Activated CD4-positive, alpha-beta memory T cell treated with anti-CD3 and anti-CD28 coated beads, Interleukin-2, amount 10 ng/mL, durations not matched to agents 7 days and 5 days (primary cell): ENCODE results near the gene EYA2. TPM values are rescaled to one million over a fixed set of nuclear protein-coding genes. Genes with fewer than 3 reads are reported as not detected.
"Not testable (repeated sequence)": the region's sequence is repeated elsewhere in the genome, so short reads cannot be mapped to it uniquely, and the experiment has no call there.

ENCODE experiments used
- CTCF ChIA-PET: fragments of 350-600 bp; sonication (Branson Sonifier 250); formaldehyde crosslinking; loops from one replicate; lab custom pipeline; 2021; ENCODE audit warnings: antibody characterized with exemption, inconsistent platforms; lab: Charles Lee
- POLR2A ChIA-PET: fragments of 350-600 bp; sonication (Branson Sonifier 250); formaldehyde crosslinking; loops from one replicate; lab custom pipeline; 2021; ENCODE audit warnings: antibody characterized with exemption; lab: Charles Lee
- DNase-seq: peaks from one replicate; pipeline ENCODE4 v3.0.0-alpha.2; 2020
- H3K27ac Mint-ChIP-seq: one replicate; pipeline ENCODE4 v1.8.0; 2021; ENCODE audit warnings: mild to moderate bottlenecking, mixed read lengths
- H3K27me3 Mint-ChIP-seq: one replicate; pipeline ENCODE4 v1.8.0; 2021; ENCODE audit warnings: mixed read lengths
- H3K36me3 Mint-ChIP-seq: one replicate; pipeline ENCODE4 v1.8.0; 2021; ENCODE audit warnings: low read depth, mixed read lengths
- H3K4me1 Mint-ChIP-seq: one replicate; pipeline ENCODE4 v1.8.0; 2021; ENCODE audit warnings: mixed read lengths
- H3K4me3 Mint-ChIP-seq: one replicate; pipeline ENCODE4 v1.8.0; 2021; ENCODE audit warnings: mild to moderate bottlenecking, mixed read lengths
- H3K9me3 Mint-ChIP-seq: one replicate; pipeline ENCODE4 v1.8.0; 2021; ENCODE audit warnings: mixed read lengths
- total RNA-seq, 2 experiments: library from RNA; stranded (reverse); gene quantifications; one replicate each; pipeline ENCODE4 v1.2.3, GENCODE V29; 2021

EYA2 gene
- total RNA-seq, 2 experiments from 2014 or later = 0.15 to 0.28 TPM

GRCh38 chr20:46955601-46956556 lies 61.2 kb downstream of the EYA2 start:
- POLR2A ChIA-PET = no interaction called here
- DNase-seq = no peak
- CTCF ChIA-PET = no interaction called here
- peaks cover 5% of the 10 kb centered on the region for H3K36me3 Mint-ChIP-seq
- H3K27ac Mint-ChIP-seq = no peak overlapping the region
- H3K4me1 Mint-ChIP-seq = peaks cover 5% of the 10 kb centered on the region
- peaks cover 19% of the 10 kb centered on the region for H3K27me3 Mint-ChIP-seq
- peaks cover 7% of the 10 kb centered on the region for H3K9me3 Mint-ChIP-seq
- H3K4me3 Mint-ChIP-seq = no peak overlapping the region

GRCh38 chr20:46959081-46959692 lies 64.5 kb downstream of the EYA2 start:
- Mint-ChIP-seq H3K4me3 (no peak overlapping the region), H3K27ac (no peak overlapping the region), H3K27me3 (peaks cover 25% of the 10 kb centered on the region), H3K9me3 (peaks cover 7% of the 10 kb centered on the region), H3K4me1 (peaks cover 2% of the 10 kb centered on the region), H3K36me3 (peaks cover 5% of the 10 kb centered on the region)
- ChIA-PET POLR2A (no interaction called here), CTCF (no interaction called here)
- DNase-seq = no peak

GRCh38 chr20:46959821-46960220 lies 65.2 kb downstream of the EYA2 start:
- no peak overlapping the region for H3K27ac Mint-ChIP-seq
- ChIA-PET POLR2A (no interaction called here), CTCF (no interaction called here)
- peaks cover 2% of the 10 kb centered on the region for H3K4me1 Mint-ChIP-seq
- no peak for DNase-seq
- H3K9me3 Mint-ChIP-seq = peaks cover 7% of the 10 kb centered on the region
- H3K27me3 Mint-ChIP-seq = peaks cover 25% of the 10 kb centered on the region
- peaks cover 5% of the 10 kb centered on the region for H3K36me3 Mint-ChIP-seq
- H3K4me3 Mint-ChIP-seq = no peak overlapping the region

GRCh38 chr20:46960536-46960935 lies 65.9 kb downstream of the EYA2 start:
- Mint-ChIP-seq H3K27ac (no peak overlapping the region), H3K4me1 (peaks cover 1% of the 10 kb centered on the region), H3K4me3 (no peak overlapping the region), H3K36me3 (peaks cover 4% of the 10 kb centered on the region), H3K9me3 (peaks cover 7% of the 10 kb centered on the region), H3K27me3 (peaks cover 25% of the 10 kb centered on the region)
- POLR2A ChIA-PET = no interaction called here
- CTCF ChIA-PET = no interaction called here
- DNase-seq = no peak

- peaks cover 25% of the 10 kb centered on the region for H3K27me3 Mint-ChIP-seq
- CTCF ChIA-PET, H3K36me3 Mint-ChIP-seq, POLR2A ChIA-PET, H3K4me1 Mint-ChIP-seq, H3K27ac Mint-ChIP-seq, DNase-seq, H3K9me3 Mint-ChIP-seq, H3K4me3 Mint-ChIP-seq: not testable (repeated sequence)
Observed at GRCh38 chr20:46961968-46962367, 67.3 kb downstream of the EYA2 start.

GRCh38 chr20:46962452-46963195 lies 68.0 kb downstream of the EYA2 start:
- Mint-ChIP-seq H3K4me1 (no peaks in the 10 kb centered on the region), H3K27ac (no peak overlapping the region), H3K4me3 (no peak overlapping the region), H3K36me3 (no peaks in the 10 kb centered on the region), H3K27me3 (peaks cover 28% of the 10 kb centered on the region), H3K9me3 (no peaks in the 10 kb centered on the region)
- POLR2A ChIA-PET = no interaction called here
- CTCF ChIA-PET = no interaction called here
- no peak for DNase-seq

GRCh38 chr20:46963196-46963529 lies 68.5 kb downstream of the EYA2 start:
- no peak for DNase-seq
- Mint-ChIP-seq H3K4me1 (no peaks in the 10 kb centered on the region), H3K27ac (no peak overlapping the region), H3K9me3 (no peaks in the 10 kb centered on the region), H3K27me3 (peaks cover 29% of the 10 kb centered on the region), H3K4me3 (no peak overlapping the region), H3K36me3 (no peaks in the 10 kb centered on the region)
- ChIA-PET POLR2A (no interaction called here), CTCF (no interaction called here)

- DNase-seq = no peak
- H3K27me3 Mint-ChIP-seq = peaks cover 30% of the 10 kb centered on the region
- H3K4me3 Mint-ChIP-seq = no peak overlapping the region
- CTCF ChIA-PET = no interaction called here
- H3K9me3 Mint-ChIP-seq = no peaks in the 10 kb centered on the region
- H3K4me1 Mint-ChIP-seq = no peaks in the 10 kb centered on the region
- no peak overlapping the region for H3K27ac Mint-ChIP-seq
- POLR2A ChIA-PET = no interaction called here
- no peaks in the 10 kb centered on the region for H3K36me3 Mint-ChIP-seq
Observed at GRCh38 chr20:46963758-46964617, 69.3 kb downstream of the EYA2 start.

- peaks cover 32% of the 10 kb centered on the region for H3K27me3 Mint-ChIP-seq
- no peak overlapping the region for H3K27ac Mint-ChIP-seq
- H3K4me1 Mint-ChIP-seq = no peaks in the 10 kb centered on the region
- no peak overlapping the region for H3K4me3 Mint-ChIP-seq
- POLR2A ChIA-PET = no interaction called here
- H3K36me3 Mint-ChIP-seq = no peaks in the 10 kb centered on the region
- CTCF ChIA-PET = no interaction called here
- no peak for DNase-seq
- no peaks in the 10 kb centered on the region for H3K9me3 Mint-ChIP-seq
Observed at GRCh38 chr20:46964618-46965455, 70.2 kb downstream of the EYA2 start.

- Mint-ChIP-seq H3K9me3 (no peaks in the 10 kb centered on the region), H3K36me3 (no peaks in the 10 kb centered on the region), H3K4me1 (no peaks in the 10 kb centered on the region), H3K27me3 (peaks cover 38% of the 10 kb centered on the region), H3K27ac (no peak overlapping the region), H3K4me3 (no peak overlapping the region)
- ChIA-PET POLR2A (no interaction called here), CTCF (no interaction called here)
- DNase-seq = no peak
Observed at GRCh38 chr20:46965477-46965876, 70.8 kb downstream of the EYA2 start.

- ChIA-PET CTCF (no interaction called here), POLR2A (interaction anchor here (0.9 kb wide), 1 partner anchor 13 kb away, joined by 4 read pairs; no protein-coding TSS in a partner anchor)
- H3K9me3 Mint-ChIP-seq = no peaks in the 10 kb centered on the region
Observed at GRCh38 chr20:46967646-46968045, 73.0 kb downstream of the EYA2 start.

More at GRCh38 chr20:46967646-46968045, 73.0 kb downstream of the EYA2 start:
- no peak for DNase-seq
- no peak overlapping the region for H3K4me3 Mint-ChIP-seq
- H3K27ac Mint-ChIP-seq = no peak overlapping the region
- H3K27me3 Mint-ChIP-seq = peaks cover 48% of the 10 kb centered on the region
- H3K4me1 Mint-ChIP-seq = peaks cover 12% of the 10 kb centered on the region
- no peaks in the 10 kb centered on the region for H3K36me3 Mint-ChIP-seq
